ENCODE measurements around the gene MYRF. TPM values are rescaled to one million over a fixed set of nuclear protein-coding genes. Genes with fewer than 3 reads are reported as not detected.

Gene MYRF
- total and polyA plus RNA-seq, 9 of the 15 experiments (the other 6 are each of a cell fraction or from before 2014, with no cell fraction given), result 2.3 to 25.8 (median 7.1) TPM

DNA sequence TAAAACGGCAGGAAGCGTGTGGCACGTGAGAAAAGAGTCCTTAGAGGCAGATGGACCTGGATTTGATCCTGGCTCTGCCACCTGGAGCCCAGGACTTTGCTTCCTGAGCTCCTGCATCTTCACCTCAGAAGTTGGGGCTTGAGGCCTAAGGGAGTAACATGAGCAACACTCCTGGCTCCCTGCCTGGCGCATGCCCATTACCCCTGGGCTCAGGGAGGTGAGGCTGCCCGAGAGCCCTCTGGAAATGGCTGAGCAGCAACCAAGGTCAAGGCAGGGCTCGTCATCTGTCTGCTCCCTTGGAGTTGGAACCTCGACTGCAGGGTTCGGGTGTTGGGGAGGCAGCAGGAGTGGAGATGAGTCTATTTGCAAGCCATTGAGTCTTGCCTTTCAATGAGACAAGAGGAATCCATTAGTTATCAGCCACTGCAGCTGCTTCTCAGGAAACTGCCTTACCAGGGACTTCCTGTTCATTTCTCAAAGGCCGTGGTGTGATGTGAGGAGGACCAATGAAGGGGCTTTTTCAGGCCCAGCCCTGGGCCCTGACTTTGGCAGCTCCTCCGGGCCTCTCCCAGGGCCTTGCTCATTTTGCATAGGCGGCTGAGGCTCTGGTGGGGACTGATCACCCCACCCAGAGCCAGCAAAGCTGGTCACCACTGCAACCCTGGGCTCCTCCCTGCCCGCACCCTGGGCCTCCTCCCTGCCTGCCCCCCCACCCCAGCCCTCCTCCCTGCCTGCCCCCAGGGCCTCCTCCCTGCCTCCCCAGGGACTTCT, 82.0 kb downstream of the MYRF start (continued):
- TF ChIP-seq DMBX1 (CRISPR knock-in tag; IDR thresholded peaks at IDR 0.05; ENCODE audit: borderline replicate concordance) (peak; percentile 85), BMI1 (IDR thresholded peaks at IDR 0.05; ENCODE audit: low read length) (no peak), PYGO2 (tag; IDR thresholded peaks at IDR 0.05) (no peak), ZEB2 (IDR thresholded peaks at IDR 0.05) (no peak), ZNF75A (CRISPR knock-in tag; IDR thresholded peaks at IDR 0.05) (no peak), SMAD2 (IDR thresholded peaks at IDR 0.05; ENCODE audit: low read depth, low read length) (no peak), KLF10 (CRISPR knock-in tag; IDR thresholded peaks at IDR 0.05) (no peak), RBBP5 (IDR thresholded peaks at IDR 0.05; ENCODE audit: borderline replicate concordance, insufficient read depth, low read length, poor library complexity, severe bottlenecking) (peak; percentile 52), NFE2L1 (tag; IDR thresholded peaks at IDR 0.05; ENCODE audit: borderline replicate concordance, low read depth) (no peak), MYC (IDR thresholded peaks at IDR 0.05; ENCODE audit: low read depth, low read length) (no peak), MYC (CRISPR knock-in tag; IDR thresholded peaks at IDR 0.05; ENCODE audit: borderline replicate concordance, low read depth) (peak; percentile 73; the same call in 1 of the 2 replicates), TAF15 (IDR thresholded peaks at IDR 0.05; ENCODE audit: low read depth, low read length) (no peak)
- TF ChIP-seq, protein P1, sequence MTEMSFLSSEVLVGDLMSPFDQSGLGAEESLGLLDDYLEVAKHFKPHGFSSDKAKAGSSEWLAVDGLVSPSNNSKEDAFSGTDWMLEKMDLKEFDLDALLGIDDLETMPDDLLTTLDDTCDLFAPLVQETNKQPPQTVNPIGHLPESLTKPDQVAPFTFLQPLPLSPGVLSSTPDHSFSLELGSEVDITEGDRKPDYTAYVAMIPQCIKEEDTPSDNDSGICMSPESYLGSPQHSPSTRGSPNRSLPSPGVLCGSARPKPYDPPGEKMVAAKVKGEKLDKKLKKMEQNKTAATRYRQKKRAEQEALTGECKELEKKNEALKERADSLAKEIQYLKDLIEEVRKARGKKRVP (CRISPR knock-in tag; IDR thresholded peaks at IDR 0.05), result no peak; the same call in 1 of the 2 replicates
- TF ChIP-seq, protein P2, sequence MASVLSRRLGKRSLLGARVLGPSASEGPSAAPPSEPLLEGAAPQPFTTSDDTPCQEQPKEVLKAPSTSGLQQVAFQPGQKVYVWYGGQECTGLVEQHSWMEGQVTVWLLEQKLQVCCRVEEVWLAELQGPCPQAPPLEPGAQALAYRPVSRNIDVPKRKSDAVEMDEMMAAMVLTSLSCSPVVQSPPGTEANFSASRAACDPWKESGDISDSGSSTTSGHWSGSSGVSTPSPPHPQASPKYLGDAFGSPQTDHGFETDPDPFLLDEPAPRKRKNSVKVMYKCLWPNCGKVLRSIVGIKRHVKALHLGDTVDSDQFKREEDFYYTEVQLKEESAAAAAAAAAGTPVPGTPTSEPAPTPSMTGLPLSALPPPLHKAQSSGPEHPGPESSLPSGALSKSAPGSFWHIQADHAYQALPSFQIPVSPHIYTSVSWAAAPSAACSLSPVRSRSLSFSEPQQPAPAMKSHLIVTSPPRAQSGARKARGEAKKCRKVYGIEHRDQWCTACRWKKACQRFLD (CRISPR knock-in tag; IDR thresholded peaks at IDR 0.05), result peak; percentile 90
- TF ChIP-seq, protein P3, sequence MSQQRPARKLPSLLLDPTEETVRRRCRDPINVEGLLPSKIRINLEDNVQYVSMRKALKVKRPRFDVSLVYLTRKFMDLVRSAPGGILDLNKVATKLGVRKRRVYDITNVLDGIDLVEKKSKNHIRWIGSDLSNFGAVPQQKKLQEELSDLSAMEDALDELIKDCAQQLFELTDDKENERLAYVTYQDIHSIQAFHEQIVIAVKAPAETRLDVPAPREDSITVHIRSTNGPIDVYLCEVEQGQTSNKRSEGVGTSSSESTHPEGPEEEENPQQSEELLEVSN (IDR thresholded peaks at IDR 0.05; ENCODE audit: borderline replicate concordance in 1 of 2, extremely low read depth in 1 of 2, insufficient read depth in 1 of 2, insufficient read length in 1 of 2, low read depth in 1 of 2, low read length in 1 of 2, poor library complexity in 1 of 2, severe bottlenecking in 1 of 2), result peak; percentile 9 to 29
- TF ChIP-seq, protein P4, sequence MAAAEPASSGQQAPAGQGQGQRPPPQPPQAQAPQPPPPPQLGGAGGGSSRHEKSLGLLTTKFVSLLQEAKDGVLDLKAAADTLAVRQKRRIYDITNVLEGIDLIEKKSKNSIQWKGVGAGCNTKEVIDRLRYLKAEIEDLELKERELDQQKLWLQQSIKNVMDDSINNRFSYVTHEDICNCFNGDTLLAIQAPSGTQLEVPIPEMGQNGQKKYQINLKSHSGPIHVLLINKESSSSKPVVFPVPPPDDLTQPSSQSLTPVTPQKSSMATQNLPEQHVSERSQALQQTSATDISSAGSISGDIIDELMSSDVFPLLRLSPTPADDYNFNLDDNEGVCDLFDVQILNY (CRISPR knock-in tag; IDR thresholded peaks at IDR 0.05), result no peak
- TF ChIP-seq, protein P5, sequence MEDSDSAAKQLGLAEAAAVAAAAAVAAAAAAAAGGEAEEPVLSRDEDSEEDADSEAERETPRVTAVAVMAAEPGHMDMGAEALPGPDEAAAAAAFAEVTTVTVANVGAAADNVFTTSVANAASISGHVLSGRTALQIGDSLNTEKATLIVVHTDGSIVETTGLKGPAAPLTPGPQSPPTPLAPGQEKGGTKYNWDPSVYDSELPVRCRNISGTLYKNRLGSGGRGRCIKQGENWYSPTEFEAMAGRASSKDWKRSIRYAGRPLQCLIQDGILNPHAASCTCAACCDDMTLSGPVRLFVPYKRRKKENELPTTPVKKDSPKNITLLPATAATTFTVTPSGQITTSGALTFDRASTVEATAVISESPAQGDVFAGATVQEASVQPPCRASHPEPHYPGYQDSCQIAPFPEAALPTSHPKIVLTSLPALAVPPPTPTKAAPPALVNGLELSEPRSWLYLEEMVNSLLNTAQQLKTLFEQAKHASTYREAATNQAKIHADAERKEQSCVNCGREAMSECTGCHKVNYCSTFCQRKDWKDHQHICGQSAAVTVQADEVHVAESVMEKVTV (CRISPR knock-in tag; IDR thresholded peaks at IDR 0.05), result no peak

Measured in K562 (cell line).